Astrocyte (in vitro differentiated cells and primary cell): Measurements from ENCODE around the gene ACACA. TPM values are rescaled to one million over a fixed set of nuclear protein-coding genes. Genes with fewer than 3 reads are reported as not detected.

Experiments used
- DNase-seq: peaks from one replicate; pipeline ENCODE4 v3.0.0-alpha.2; 2010; ENCODE audit warnings: low read depth
- FAIRE-seq: peaks from 2 replicates; lab custom pipeline; 2011; peaks lifted over from hg19 to GRCh38; lab: Jason Lieb, UNC
- H2AFZ ChIP-seq: 2 replicates; pipeline ENCODE4 v1.6.0; 2012; ENCODE audit warnings: low read depth, low read length, inconsistent platforms
- H3K27ac ChIP-seq: 2 replicates; pipeline ENCODE4 v1.5.1; 2011; ENCODE audit warnings: low read depth, low read length, inconsistent platforms
- H3K27me3 ChIP-seq: 2 replicates; pipeline ENCODE4 v1.6.0; 2011; ENCODE audit warnings: low read length, inconsistent platforms; ENCODE audit not compliant: insufficient read depth
- H3K36me3 ChIP-seq: 2 replicates; pipeline ENCODE4 v1.5.1; 2011; ENCODE audit warnings: low read length, inconsistent platforms; ENCODE audit not compliant: insufficient read depth
- H3K4me1 ChIP-seq: 2 replicates; pipeline ENCODE4 v1.5.1; 2011; ENCODE audit warnings: low read length, inconsistent platforms; ENCODE audit not compliant: insufficient read depth
- H3K4me2 ChIP-seq: 2 replicates; pipeline ENCODE4 v1.6.0; 2012; ENCODE audit warnings: low read length, inconsistent platforms
- H3K4me3 ChIP-seq: 2 replicates; pipeline ENCODE4 v1.5.1; 2011; ENCODE audit warnings: low read depth, mild to moderate bottlenecking, low read length, inconsistent platforms; ENCODE audit not compliant: insufficient read depth
- H3K79me2 ChIP-seq: 2 replicates; pipeline ENCODE4 v1.6.0; 2012; ENCODE audit warnings: mild to moderate bottlenecking, low read length, inconsistent platforms; ENCODE audit not compliant: insufficient read depth
- H3K9ac ChIP-seq: 2 replicates; pipeline ENCODE4 v1.6.0; 2012; ENCODE audit warnings: mild to moderate bottlenecking, low read length, inconsistent platforms
- H3K9me3 ChIP-seq: 2 replicates; pipeline ENCODE4 v1.5.1; 2012; ENCODE audit warnings: low read depth, mild to moderate bottlenecking, low read length, inconsistent platforms; ENCODE audit not compliant: insufficient read depth
- H4K20me1 ChIP-seq: 2 replicates; pipeline ENCODE4 v1.6.0; 2012; ENCODE audit warnings: low read length, inconsistent platforms; ENCODE audit not compliant: insufficient read depth
- H3K27ac Mint-ChIP-seq: one replicate; pipeline ENCODE4 v1.8.0; 2021; ENCODE audit warnings: mild to moderate bottlenecking, mixed read lengths; ENCODE audit not compliant: unreplicated experiment
- H3K27me3 Mint-ChIP-seq: one replicate; pipeline ENCODE4 v1.8.0; 2021; ENCODE audit warnings: low read depth, mixed read lengths; ENCODE audit not compliant: unreplicated experiment
- H3K36me3 Mint-ChIP-seq: one replicate; pipeline ENCODE4 v1.8.0; 2021; ENCODE audit warnings: low read depth, mixed read lengths; ENCODE audit not compliant: unreplicated experiment
- H3K4me1 Mint-ChIP-seq: one replicate; pipeline ENCODE4 v1.8.0; 2021; ENCODE audit warnings: low read depth, mixed read lengths; ENCODE audit not compliant: unreplicated experiment
- H3K4me3 Mint-ChIP-seq: one replicate; pipeline ENCODE4 v1.8.0; 2021; ENCODE audit warnings: mild to moderate bottlenecking, moderate library complexity, mixed read lengths; ENCODE audit not compliant: unreplicated experiment
- H3K9me3 Mint-ChIP-seq: one replicate; pipeline ENCODE4 v1.8.0; 2021; ENCODE audit warnings: mild to moderate bottlenecking, mixed read lengths; ENCODE audit not compliant: unreplicated experiment
- EZH2 ChIP-seq: IDR thresholded peaks from 2 replicates; pipeline ENCODE4 v1.6.1; 2012; ENCODE audit warnings: mild to moderate bottlenecking, low read length, inconsistent platforms; ENCODE audit not compliant: insufficient read depth
- total RNA-seq: library from RNA; stranded (reverse); gene quantifications from 2 replicates; pipeline ENCODE4 v1.2.1, GENCODE V29; 2021
- TF ChIP-seq, protein P1 (sequence below): IDR thresholded peaks from 2 replicates; pipeline ENCODE4 v1.5.1; 2011; ENCODE audit warnings: low read depth, mild to moderate bottlenecking, inconsistent platforms, low read length, moderate library complexity; ENCODE audit not compliant: insufficient read depth

The ACACA gene
- total RNA-seq, 1 donor from 2014 or later = 88.3 TPM

DNA sequence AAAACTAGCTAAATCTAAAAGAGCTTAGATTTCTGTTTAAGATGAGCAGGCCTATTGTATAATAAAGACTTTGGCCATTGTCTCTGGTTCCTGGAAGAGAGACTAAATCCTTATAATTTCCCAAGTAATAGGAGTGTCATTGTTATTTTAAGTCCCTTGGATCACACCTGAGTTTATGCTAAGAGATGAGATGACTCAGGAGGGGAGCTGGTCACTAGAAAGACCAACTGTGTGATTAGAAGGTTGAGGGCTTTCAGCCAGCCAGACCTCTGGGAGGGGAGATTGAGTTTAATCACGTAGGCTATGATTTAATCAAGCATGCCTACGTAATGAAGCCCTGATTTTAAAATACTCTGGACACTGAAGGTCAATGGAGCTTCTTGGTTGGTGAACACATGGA lies 187.8 kb downstream of the ACACA start:
- Histone ChIP-seq H3K4me2 (no peak overlapping the region), H3K4me1 (no peaks in the 10 kb centered on the region), H3K27ac (no peak overlapping the region), H3K36me3 (peaks cover 8% of the 10 kb centered on the region), H3K27me3 (no peaks in the 10 kb centered on the region), H3K9me3 (no peaks in the 10 kb centered on the region), H3K9ac (no peak overlapping the region), H4K20me1 (no peaks in the 10 kb centered on the region), H3K4me3 (no peak overlapping the region), H3K79me2 (no peaks in the 10 kb centered on the region), H2AFZ (no peak overlapping the region)
- no peak for DNase-seq
- no peaks in the 10 kb centered on the region for H3K9me3 Mint-ChIP-seq
- TF ChIP-seq EZH2 = no peak
- TF ChIP-seq, protein P1, sequence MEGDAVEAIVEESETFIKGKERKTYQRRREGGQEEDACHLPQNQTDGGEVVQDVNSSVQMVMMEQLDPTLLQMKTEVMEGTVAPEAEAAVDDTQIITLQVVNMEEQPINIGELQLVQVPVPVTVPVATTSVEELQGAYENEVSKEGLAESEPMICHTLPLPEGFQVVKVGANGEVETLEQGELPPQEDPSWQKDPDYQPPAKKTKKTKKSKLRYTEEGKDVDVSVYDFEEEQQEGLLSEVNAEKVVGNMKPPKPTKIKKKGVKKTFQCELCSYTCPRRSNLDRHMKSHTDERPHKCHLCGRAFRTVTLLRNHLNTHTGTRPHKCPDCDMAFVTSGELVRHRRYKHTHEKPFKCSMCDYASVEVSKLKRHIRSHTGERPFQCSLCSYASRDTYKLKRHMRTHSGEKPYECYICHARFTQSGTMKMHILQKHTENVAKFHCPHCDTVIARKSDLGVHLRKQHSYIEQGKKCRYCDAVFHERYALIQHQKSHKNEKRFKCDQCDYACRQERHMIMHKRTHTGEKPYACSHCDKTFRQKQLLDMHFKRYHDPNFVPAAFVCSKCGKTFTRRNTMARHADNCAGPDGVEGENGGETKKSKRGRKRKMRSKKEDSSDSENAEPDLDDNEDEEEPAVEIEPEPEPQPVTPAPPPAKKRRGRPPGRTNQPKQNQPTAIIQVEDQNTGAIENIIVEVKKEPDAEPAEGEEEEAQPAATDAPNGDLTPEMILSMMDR = no peak
- H3K36me3 Mint-ChIP-seq = no peaks in the 10 kb centered on the region
- H3K27ac Mint-ChIP-seq = no peak overlapping the region
- H3K4me3 Mint-ChIP-seq = no peak overlapping the region
- H3K27me3 Mint-ChIP-seq = no peaks in the 10 kb centered on the region
- FAIRE-seq = no peak
- H3K4me1 Mint-ChIP-seq = peaks cover 16% of the 10 kb centered on the region

DNA sequence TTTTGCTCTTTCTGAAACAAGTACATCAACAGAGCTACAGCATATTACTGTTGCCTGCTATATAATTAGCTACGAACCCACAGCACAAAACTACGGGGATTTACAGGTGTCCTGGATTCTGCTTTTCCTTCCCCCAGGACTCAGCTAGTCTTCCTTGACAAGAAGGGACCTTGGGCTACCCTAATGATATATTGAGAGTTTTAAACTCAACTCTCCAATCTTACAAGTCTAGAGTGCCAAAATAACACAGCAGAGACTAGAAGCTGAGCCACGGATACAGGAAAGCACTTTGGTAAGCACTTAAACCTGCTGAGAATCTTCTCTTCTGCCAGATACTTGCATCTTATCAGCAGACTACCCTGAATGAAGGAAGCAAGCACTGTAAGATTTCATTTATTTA lies 192.2 kb downstream of the ACACA start:
- no peak overlapping the region for H3K27ac ChIP-seq
- H3K36me3 ChIP-seq = peaks cover 5% of the 10 kb centered on the region
- Mint-ChIP-seq H3K36me3 (no peaks in the 10 kb centered on the region), H3K4me3 (no peak overlapping the region), H3K27me3 (no peaks in the 10 kb centered on the region), H3K4me1 (peaks cover 2% of the 10 kb centered on the region), H3K9me3 (no peaks in the 10 kb centered on the region), H3K27ac (no peak overlapping the region)
- no peak overlapping the region for H3K4me2 ChIP-seq
- H3K9me3 ChIP-seq = no peaks in the 10 kb centered on the region
- H4K20me1 ChIP-seq = peaks cover 4% of the 10 kb centered on the region
- no peak overlapping the region for H3K4me3 ChIP-seq
- DNase-seq = no peak
- no peaks in the 10 kb centered on the region for H3K4me1 ChIP-seq
- FAIRE-seq = no peak
- no peak overlapping the region for H2AFZ ChIP-seq
- H3K27me3 ChIP-seq = no peaks in the 10 kb centered on the region
- no peaks in the 10 kb centered on the region for H3K79me2 ChIP-seq
- no peak overlapping the region for H3K9ac ChIP-seq
- TF ChIP-seq EZH2 = no peak
- TF ChIP-seq, protein P1 = no peak

DNA sequence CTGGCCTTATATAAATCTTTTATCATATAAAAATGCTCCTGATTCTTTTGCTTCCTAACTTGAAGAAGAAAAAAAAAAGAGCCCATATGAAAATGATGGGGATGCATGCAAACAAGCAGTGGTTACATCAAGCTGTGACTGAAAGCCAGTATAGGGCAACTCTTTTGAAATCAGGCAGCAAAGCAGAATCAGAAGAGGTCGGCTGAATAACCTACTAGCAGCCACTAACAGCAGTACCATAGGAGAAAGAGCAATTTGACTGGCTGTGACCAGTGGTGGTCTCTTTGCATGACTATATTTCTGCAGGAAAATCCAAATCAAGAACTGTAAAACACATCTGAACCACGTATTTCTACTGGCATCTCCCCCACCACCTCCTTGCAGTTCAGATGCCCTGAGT lies 192.7 kb downstream of the ACACA start:
- FAIRE-seq = no peak
- no peak overlapping the region for H3K27ac Mint-ChIP-seq
- H3K9me3 Mint-ChIP-seq = no peaks in the 10 kb centered on the region
- Histone ChIP-seq H3K9me3 (no peaks in the 10 kb centered on the region), H3K36me3 (peaks cover 5% of the 10 kb centered on the region), H2AFZ (no peak overlapping the region), H3K79me2 (no peaks in the 10 kb centered on the region), H3K4me2 (no peak overlapping the region), H4K20me1 (peaks cover 4% of the 10 kb centered on the region), H3K27me3 (no peaks in the 10 kb centered on the region), H3K4me3 (no peak overlapping the region), H3K4me1 (no peaks in the 10 kb centered on the region), H3K9ac (no peak overlapping the region), H3K27ac (no peak overlapping the region)
- no peak overlapping the region for H3K4me3 Mint-ChIP-seq
- TF ChIP-seq, protein P1 = no peak
- no peak for TF ChIP-seq EZH2
- H3K27me3 Mint-ChIP-seq = no peaks in the 10 kb centered on the region
- H3K4me1 Mint-ChIP-seq = peaks cover 2% of the 10 kb centered on the region
- DNase-seq = no peak
- H3K36me3 Mint-ChIP-seq = no peaks in the 10 kb centered on the region
